HG03135 (cell line): ENCODE data around the gene CC2D2B.
A peak's percentile ranks its signal among the peaks of the same experiment; 100 is the strongest.
"Not testable (repeated sequence)": the region's sequence is repeated elsewhere in the genome, so short reads cannot be mapped to it uniquely, and the experiment has no call there.

ENCODE experiments used
- ATAC-seq: cut with Tn5 transposase; IDR thresholded peaks from one replicate; pipeline ENCODE4 v1.9.1; 2021; ENCODE audit warnings: mild to moderate bottlenecking, moderate library complexity; ENCODE audit not compliant: unreplicated experiment

CC2D2B gene

DNA sequence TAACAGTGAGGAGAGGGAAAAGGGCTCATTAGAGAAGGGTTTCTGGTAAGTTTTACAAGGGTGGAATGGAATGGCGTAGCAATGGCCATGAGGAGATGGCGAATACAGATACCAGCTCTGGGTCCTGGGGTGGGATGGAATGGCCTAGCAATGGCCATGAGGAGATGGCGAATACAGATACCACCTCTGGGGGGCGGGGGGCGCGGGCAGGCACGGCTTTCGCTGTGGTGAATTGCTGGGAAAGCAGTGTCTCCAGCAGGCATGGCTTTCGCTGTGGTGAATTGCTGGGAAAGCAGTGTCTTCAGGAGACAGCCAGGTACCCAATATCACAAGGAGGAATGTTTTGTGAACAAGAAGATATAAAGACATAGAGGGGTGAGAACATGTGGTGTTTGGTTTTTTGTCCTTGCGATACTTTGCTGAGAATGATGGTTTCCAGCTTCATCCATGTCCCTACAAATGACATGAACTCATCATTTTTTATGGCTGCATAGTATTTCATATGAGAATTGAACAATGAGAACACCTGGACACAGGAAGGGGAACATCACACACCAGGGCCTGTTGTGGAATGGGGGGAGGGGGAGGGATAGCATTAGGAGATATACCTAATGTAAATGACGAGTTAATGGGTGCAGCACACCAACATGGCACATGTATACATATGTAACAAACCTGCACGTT is 1.7 kb upstream of the CC2D2B start:
- ATAC-seq, result not testable (repeated sequence)

- ATAC-seq, result peak; percentile 38
Observed at GRCh38 chr10:95906677-95907455, 909 bp upstream of the CC2D2B start.

- ATAC-seq, result no peak
Observed at GRCh38 chr10:95908450-95908849, 675 bp downstream of the CC2D2B start.

- no peak for ATAC-seq
Observed at GRCh38 chr10:95909561-95909960, 1.8 kb downstream of the CC2D2B start.

GRCh38 chr10:95916039-95916438 is 8.3 kb downstream of the CC2D2B start:
- not testable (repeated sequence) for ATAC-seq

DNA sequence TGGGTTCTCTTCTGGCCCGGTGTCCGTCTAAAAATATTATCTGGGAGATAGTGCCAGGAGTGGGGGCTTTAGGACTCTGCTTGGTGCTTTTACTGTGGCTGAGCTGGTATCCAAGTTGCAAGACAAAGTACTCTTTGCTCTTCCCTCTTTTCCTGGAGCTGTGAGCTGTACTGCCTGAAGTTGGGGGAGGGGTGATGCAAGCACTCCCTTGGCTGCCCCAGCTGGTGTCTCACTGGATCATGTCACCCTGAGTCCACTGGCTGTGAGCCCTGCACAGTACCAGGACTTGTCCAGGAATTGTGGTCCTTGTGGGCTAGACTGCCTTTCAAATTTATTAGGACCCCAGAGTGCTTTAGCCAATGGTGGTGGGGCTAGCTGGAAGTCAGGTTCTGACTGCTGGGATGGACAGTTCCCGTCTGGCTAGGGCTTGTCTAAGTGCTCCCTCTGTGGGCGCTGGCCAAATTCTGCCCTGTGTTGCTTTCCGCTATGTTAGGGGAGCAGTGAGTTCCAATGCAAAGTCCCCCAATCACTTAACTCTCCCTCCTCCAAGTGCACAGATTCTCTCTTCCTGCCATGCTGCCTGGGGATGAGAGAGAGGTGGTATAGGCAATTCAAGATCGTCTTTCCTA is 13.1 kb downstream of the CC2D2B start:
- no peak for ATAC-seq

DNA sequence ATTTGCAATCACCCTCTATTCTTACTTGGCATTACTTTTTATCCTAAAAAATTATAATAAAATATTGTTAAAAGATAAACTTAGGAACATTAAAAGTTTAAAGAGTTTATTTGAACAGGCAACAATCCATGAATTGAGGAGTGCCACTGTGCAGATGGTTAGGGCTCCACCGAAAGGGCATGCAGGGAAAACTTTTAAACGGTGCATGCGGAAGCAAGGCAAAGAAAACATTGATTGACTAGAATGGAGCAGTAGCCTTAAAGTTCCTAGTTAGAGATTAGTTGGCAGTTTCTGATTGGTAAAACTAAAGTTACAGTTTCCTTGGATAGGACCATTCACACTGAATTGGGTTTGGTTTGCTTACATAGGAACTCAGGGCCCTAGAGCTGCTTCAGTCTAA is 17.3 kb downstream of the CC2D2B start:
- ATAC-seq, result no peak

- no peak for ATAC-seq
Observed at GRCh38 chr10:95935429-95935828, 27.7 kb downstream of the CC2D2B start.

GRCh38 chr10:95941115-95941514 is 33.3 kb downstream of the CC2D2B start:
- ATAC-seq, result no peak

- ATAC-seq, result no peak
Observed at GRCh38 chr10:95963202-95963990, 55.6 kb downstream of the CC2D2B start.

GRCh38 chr10:95963991-95964389 is 56.2 kb downstream of the CC2D2B start:
- no peak for ATAC-seq

- no peak for ATAC-seq
Observed at GRCh38 chr10:95964756-95965155, 57.0 kb downstream of the CC2D2B start.

DNA sequence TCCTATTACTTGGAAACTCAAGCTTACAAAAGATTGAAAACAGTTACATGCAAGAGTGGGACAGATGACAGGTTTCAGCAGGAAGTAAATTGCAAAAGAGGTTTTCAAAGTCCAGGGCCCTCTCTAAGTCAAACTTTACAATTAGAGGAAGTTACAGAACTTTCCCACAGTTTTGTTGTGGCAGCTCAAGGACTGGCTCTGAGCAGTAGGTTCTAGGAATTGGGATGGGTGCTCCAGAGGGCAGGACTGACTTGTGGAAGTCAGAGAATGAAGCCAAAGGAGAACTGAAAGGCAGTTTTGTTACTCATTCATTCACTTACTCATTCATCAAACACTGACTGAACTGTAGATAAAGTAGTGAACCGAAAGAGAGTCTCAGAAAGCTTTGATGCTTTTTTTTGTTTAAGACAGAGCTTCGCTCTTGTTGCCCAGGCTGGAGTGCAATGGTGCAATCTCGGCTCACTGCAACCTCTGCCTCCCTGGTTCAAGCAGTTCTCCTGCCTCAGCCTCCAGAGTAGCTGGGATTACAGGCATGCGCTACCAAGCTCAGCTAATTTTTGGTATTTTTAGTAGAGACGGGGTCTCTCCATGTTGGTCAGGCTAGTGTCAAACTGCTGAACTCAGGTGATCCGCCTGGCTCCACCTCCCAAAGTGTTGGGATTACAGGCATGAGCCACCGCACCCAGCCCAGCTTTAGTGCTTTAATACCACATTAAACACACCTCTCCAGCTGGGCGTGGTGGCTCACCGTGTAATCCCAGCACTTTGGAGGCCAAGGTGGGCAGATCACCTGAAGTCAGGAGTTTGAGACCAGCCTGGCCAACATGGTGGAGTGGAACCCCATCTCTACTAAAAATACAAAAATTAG is 68.8 kb downstream of the CC2D2B start:
- ATAC-seq, result no peak

DNA sequence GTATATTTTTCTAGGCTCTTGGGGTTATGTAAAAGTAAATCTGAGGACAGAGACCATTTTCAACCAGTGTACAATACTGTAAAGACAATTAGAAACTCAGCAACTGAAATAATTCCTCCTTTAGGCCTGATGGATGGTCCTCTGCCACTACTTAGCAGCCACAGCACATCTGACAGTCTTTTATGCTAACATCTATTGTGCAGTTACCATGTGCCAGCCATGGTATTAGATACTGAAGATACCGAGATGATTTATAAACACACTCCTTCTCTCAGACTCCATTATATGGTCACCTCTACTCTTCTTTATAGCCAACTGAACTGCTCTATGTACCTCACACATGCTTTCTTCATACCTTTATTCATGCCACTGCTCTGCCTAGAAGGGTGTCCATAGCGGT is 74.4 kb downstream of the CC2D2B start:
- no peak for ATAC-seq

GRCh38 chr10:95987685-95988426 is 80.1 kb downstream of the CC2D2B start:
- no peak for ATAC-seq

GRCh38 chr10:95988702-95989101 is 80.9 kb downstream of the CC2D2B start:
- ATAC-seq, result no peak

GRCh38 chr10:95994376-95994775 is 86.6 kb downstream of the CC2D2B start:
- not testable (repeated sequence) for ATAC-seq

DNA sequence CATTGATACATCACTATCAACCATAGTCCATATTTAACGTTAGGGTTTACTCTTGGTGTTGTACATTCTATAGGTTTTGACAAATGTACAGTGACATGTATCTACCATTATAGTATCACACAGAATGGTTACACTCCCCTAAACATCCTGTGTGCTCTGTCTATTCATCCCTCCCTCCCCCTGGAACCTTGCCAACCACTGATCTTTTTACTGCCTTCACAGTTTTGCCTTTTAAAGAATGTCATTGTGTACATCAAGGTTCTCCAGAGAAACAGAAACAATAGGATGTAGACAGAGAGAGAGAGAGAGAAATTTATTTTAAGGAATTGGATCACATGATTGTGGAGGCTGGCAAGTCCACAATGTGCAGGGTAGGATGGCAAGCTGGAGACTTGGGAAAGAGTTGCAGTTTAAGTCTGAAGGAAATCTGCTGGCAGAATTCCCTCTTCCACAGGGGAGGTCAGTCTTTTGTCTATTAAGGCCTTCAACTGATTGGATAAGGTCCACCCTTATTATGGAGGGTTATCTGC is 90.5 kb downstream of the CC2D2B start:
- ATAC-seq, result no peak

GRCh38 chr10:96013956-96014355 is 106.2 kb downstream of the CC2D2B start:
- ATAC-seq, result no peak
